ENCODE results near the gene VRK3.
"Not testable (repeated sequence)": the region's sequence is repeated elsewhere in the genome, so short reads cannot be mapped to it uniquely, and the experiment has no call there.

VRK3 gene

DNA sequence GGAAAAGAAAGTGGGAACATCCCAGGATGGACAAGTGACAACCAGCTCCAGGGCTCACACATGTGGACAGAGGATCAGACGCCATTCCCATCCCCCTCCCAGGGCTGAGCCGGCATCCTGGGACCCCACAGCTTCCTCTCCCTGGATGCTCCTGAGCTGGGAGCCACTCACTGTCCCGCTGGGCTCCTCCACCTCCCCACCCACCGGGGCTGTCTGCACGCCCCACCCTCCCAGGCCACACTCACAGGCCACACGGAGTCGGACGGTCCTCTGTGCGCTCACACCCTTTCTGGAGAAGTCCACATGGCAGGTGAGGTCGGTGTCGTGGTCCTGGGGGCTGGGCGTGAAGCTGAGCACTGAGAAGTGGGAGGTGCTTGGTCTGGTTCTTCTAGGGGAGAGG is 65.3 kb downstream of the VRK3 start:
- not testable (repeated sequence) for H3K36me3 ChIP-seq (ENCODE audit: insufficient read depth, low read length); H3K79me2 ChIP-seq (ENCODE audit: insufficient read depth, low read length); H3K27me3 ChIP-seq (ENCODE audit: insufficient read depth, low read length, poor library complexity, severe bottlenecking); H3K9me2 ChIP-seq (replicated peaks; ENCODE audit: low read depth, low read length); H2AFZ ChIP-seq (ENCODE audit: low read length); H3K4me3 ChIP-seq (ENCODE audit: low read length, poor library complexity, severe bottlenecking); H3F3A ChIP-seq (ENCODE audit: low read depth); H3K9ac ChIP-seq (ENCODE audit: low read depth, low read length, poor library complexity, severe bottlenecking); H3K4me2 ChIP-seq (ENCODE audit: low read depth, low read length, poor library complexity, severe bottlenecking); H3K9me3 ChIP-seq (ENCODE audit: insufficient read depth, low read depth, low read length); H4K20me1 ChIP-seq (ENCODE audit: insufficient read depth, low read length, poor library complexity, severe bottlenecking); H3K4me1 ChIP-seq (ENCODE audit: insufficient read depth, low read length, poor library complexity, severe bottlenecking)

DNA sequence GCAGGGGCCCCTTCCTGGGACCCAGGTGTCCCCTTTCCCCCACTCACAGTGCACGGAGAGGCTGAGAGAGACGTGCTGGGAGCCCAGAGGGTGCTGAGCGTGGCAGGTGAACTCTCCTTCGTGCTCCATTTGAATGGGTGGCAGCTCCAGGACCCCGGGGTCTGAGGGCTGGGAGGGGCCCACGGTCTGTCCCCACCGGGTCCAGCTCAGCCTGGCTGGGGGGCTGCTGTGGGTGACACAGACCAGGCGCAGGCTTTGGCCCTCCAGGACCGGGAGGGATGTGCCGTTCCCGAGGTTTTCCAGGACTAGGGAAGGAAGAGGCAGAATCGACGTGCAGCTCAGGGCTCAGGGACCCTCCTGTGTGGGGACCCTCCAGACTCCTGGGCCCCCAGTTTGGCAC is 66.6 kb downstream of the VRK3 start:
- not testable (repeated sequence) for H3F3A ChIP-seq (ENCODE audit: low read depth); H3K9me3 ChIP-seq (ENCODE audit: insufficient read depth, low read depth, low read length); H4K20me1 ChIP-seq (ENCODE audit: insufficient read depth, low read length, poor library complexity, severe bottlenecking); H3K36me3 ChIP-seq (ENCODE audit: insufficient read depth, low read length); H2AFZ ChIP-seq (ENCODE audit: low read length); H3K9ac ChIP-seq (ENCODE audit: low read depth, low read length, poor library complexity, severe bottlenecking); H3K4me1 ChIP-seq (ENCODE audit: insufficient read depth, low read length, poor library complexity, severe bottlenecking); H3K9me2 ChIP-seq (replicated peaks; ENCODE audit: low read depth, low read length); H3K27me3 ChIP-seq (ENCODE audit: insufficient read depth, low read length, poor library complexity, severe bottlenecking); H3K4me3 ChIP-seq (ENCODE audit: low read length, poor library complexity, severe bottlenecking); H3K79me2 ChIP-seq (ENCODE audit: insufficient read depth, low read length); H3K4me2 ChIP-seq (ENCODE audit: low read depth, low read length, poor library complexity, severe bottlenecking)

DNA sequence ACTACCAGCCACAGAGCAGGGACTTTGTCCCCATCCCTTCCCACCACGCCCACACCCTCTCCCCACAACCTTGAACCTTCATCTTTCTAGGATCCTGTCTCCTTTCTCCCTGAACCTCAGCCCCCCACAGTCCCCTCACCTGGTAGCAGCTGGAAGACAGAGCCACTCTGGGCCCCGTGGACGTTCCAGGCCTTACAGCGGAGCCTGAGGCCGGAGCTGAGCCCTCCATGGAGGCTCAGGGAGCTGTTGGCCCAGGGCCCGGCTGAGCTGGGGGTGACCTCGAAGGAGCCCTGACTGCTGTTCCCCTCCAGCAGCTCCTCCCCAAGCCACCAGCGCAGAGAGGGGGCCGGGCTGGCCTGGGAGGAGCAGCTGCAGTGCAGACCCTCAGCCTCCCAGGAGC is 67.0 kb downstream of the VRK3 start:
- H3K36me3 ChIP-seq (ENCODE audit: insufficient read depth, low read length); H3K9me3 ChIP-seq (ENCODE audit: insufficient read depth, low read depth, low read length); H2AFZ ChIP-seq (ENCODE audit: low read length); H4K20me1 ChIP-seq (ENCODE audit: insufficient read depth, low read length, poor library complexity, severe bottlenecking); H3K79me2 ChIP-seq (ENCODE audit: insufficient read depth, low read length); H3F3A ChIP-seq (ENCODE audit: low read depth); H3K4me1 ChIP-seq (ENCODE audit: insufficient read depth, low read length, poor library complexity, severe bottlenecking); H3K4me3 ChIP-seq (ENCODE audit: low read length, poor library complexity, severe bottlenecking); H3K27me3 ChIP-seq (ENCODE audit: insufficient read depth, low read length, poor library complexity, severe bottlenecking); H3K9me2 ChIP-seq (replicated peaks; ENCODE audit: low read depth, low read length); H3K4me2 ChIP-seq (ENCODE audit: low read depth, low read length, poor library complexity, severe bottlenecking); H3K9ac ChIP-seq (ENCODE audit: low read depth, low read length, poor library complexity, severe bottlenecking): not testable (repeated sequence)

DNA sequence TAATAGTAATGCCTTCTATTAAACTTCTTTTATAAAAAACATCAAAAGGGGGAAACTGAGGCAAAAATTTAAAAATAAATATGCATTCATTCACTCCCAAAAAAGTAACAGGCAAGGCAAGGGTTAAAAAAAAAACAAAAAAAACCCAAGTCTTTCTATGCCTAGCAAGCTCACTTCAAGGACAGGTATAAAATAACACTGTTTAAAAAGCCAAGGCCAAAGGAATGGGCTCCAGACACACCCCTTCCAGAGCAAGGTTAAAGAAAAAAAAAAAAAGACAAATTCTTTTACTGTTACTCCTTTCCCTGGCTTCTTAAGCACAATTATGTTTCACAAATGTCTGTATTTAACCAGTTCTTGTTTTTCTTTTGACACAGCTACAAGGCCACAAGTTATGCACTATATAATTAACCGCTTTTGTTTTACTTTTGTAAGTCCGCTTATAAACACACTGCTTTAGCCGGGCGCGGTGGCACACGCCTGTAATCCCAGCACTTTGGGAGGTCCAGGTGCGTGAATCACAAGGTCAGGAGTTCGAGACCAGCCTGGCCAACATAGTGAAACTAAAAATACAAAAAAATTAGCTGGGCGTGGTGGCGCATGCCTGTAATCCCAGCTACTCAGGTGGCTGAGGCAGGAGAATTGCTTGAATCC is 67.8 kb downstream of the VRK3 start:
- Histone ChIP-seq H3K79me2 (ENCODE audit: insufficient read depth, low read length) (no peaks in the 10 kb centered on the region), H3F3A (ENCODE audit: low read depth) (no peaks in the 10 kb centered on the region), H3K9ac (ENCODE audit: low read depth, low read length, poor library complexity, severe bottlenecking) (no peak overlapping the region), H3K4me1 (ENCODE audit: insufficient read depth, low read length, poor library complexity, severe bottlenecking) (no peaks in the 10 kb centered on the region), H3K4me3 (ENCODE audit: low read length, poor library complexity, severe bottlenecking) (no peak overlapping the region), H3K27me3 (ENCODE audit: insufficient read depth, low read length, poor library complexity, severe bottlenecking) (no peaks in the 10 kb centered on the region), H3K9me3 (ENCODE audit: insufficient read depth, low read depth, low read length) (no peaks in the 10 kb centered on the region), H3K4me2 (ENCODE audit: low read depth, low read length, poor library complexity, severe bottlenecking) (no peak overlapping the region), H2AFZ (ENCODE audit: low read length) (no peak overlapping the region), H4K20me1 (ENCODE audit: insufficient read depth, low read length, poor library complexity, severe bottlenecking) (no peaks in the 10 kb centered on the region), H3K36me3 (ENCODE audit: insufficient read depth, low read length) (no peaks in the 10 kb centered on the region), H3K9me2 (replicated peaks; ENCODE audit: low read depth, low read length) (no peaks in the 10 kb centered on the region)
- TF ChIP-seq, protein P1, sequence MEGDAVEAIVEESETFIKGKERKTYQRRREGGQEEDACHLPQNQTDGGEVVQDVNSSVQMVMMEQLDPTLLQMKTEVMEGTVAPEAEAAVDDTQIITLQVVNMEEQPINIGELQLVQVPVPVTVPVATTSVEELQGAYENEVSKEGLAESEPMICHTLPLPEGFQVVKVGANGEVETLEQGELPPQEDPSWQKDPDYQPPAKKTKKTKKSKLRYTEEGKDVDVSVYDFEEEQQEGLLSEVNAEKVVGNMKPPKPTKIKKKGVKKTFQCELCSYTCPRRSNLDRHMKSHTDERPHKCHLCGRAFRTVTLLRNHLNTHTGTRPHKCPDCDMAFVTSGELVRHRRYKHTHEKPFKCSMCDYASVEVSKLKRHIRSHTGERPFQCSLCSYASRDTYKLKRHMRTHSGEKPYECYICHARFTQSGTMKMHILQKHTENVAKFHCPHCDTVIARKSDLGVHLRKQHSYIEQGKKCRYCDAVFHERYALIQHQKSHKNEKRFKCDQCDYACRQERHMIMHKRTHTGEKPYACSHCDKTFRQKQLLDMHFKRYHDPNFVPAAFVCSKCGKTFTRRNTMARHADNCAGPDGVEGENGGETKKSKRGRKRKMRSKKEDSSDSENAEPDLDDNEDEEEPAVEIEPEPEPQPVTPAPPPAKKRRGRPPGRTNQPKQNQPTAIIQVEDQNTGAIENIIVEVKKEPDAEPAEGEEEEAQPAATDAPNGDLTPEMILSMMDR (conservative IDR thresholded peaks at IDR 0.05; ENCODE audit: low read length): no peak
- no peak for TF ChIP-seq EZH2phosphoT487 (IDR thresholded peaks at IDR 0.05; ENCODE audit: borderline replicate concordance)

DNA sequence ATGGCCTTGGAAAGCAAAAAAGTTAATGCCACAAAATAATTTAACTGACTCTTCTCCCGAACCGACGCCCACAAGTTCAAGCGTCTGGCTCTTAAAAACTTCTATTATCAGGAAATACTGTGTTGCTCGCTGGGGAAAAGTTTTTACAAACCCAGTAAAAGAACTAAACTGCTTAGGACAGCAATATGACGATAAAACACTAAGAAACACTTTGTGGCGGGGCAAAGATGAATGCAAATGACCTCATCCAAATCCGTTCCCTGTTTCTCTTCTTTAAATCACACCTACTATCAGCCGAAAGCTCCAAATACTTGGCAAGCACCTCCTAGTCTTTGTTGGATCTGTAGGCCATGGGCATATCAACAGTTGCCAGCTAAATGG is 69.1 kb downstream of the VRK3 start:
- no peaks in the 10 kb centered on the region for H3K9me3 ChIP-seq (ENCODE audit: insufficient read depth, low read depth, low read length)
- no peaks in the 10 kb centered on the region for H3K27me3 ChIP-seq (ENCODE audit: insufficient read depth, low read length, poor library complexity, severe bottlenecking)
- no peak overlapping the region for H3K9ac ChIP-seq (ENCODE audit: low read depth, low read length, poor library complexity, severe bottlenecking)
- H3K4me3 ChIP-seq (ENCODE audit: low read length, poor library complexity, severe bottlenecking): no peak overlapping the region
- no peaks in the 10 kb centered on the region for H3K9me2 ChIP-seq (replicated peaks; ENCODE audit: low read depth, low read length)
- H3K4me2 ChIP-seq (ENCODE audit: low read depth, low read length, poor library complexity, severe bottlenecking): no peak overlapping the region
- H3K79me2 ChIP-seq (ENCODE audit: insufficient read depth, low read length): no peaks in the 10 kb centered on the region
- no peaks in the 10 kb centered on the region for H4K20me1 ChIP-seq (ENCODE audit: insufficient read depth, low read length, poor library complexity, severe bottlenecking)
- TF ChIP-seq, protein P1 (conservative IDR thresholded peaks at IDR 0.05; ENCODE audit: low read length): no peak
- no peak for TF ChIP-seq EZH2phosphoT487 (IDR thresholded peaks at IDR 0.05; ENCODE audit: borderline replicate concordance)
- H3F3A ChIP-seq (ENCODE audit: low read depth): no peaks in the 10 kb centered on the region
- no peaks in the 10 kb centered on the region for H3K36me3 ChIP-seq (ENCODE audit: insufficient read depth, low read length)
- H3K4me1 ChIP-seq (ENCODE audit: insufficient read depth, low read length, poor library complexity, severe bottlenecking): no peaks in the 10 kb centered on the region
- H2AFZ ChIP-seq (ENCODE audit: low read length): no peak overlapping the region
